Left forelimb (tissue), 1 donor: ENCODE data around the gene SNAP25.

Experiments used
- DNase-seq: peaks from one replicate; pipeline ENCODE4 v3.0.0-alpha.2; 2018; ENCODE audit warnings: low spot score

The SNAP25 gene

GRCh38 chr20:10332656-10333415, 114.2 kb downstream of the SNAP25 start:
- no peak for DNase-seq

- DNase-seq = no peak
Observed at GRCh38 chr20:10336959-10337729, 118.5 kb downstream of the SNAP25 start.

- no peak for DNase-seq
Observed at GRCh38 chr20:10338426-10339180, 120.0 kb downstream of the SNAP25 start.

- DNase-seq = no peak
Observed at GRCh38 chr20:10339609-10340008, 121.0 kb downstream of the SNAP25 start.

GRCh38 chr20:10342152-10342551, 123.5 kb downstream of the SNAP25 start:
- DNase-seq = no peak

- DNase-seq = no peak
Observed at GRCh38 chr20:10344953-10345352, 126.3 kb downstream of the SNAP25 start.

- no peak for DNase-seq
Observed at GRCh38 chr20:10347086-10347880, 128.7 kb downstream of the SNAP25 start.

- no peak for DNase-seq
Observed at GRCh38 chr20:10349118-10349517, 130.5 kb downstream of the SNAP25 start.

- no peak for DNase-seq
Observed at GRCh38 chr20:10350188-10350842, 131.7 kb downstream of the SNAP25 start.

- DNase-seq = no peak
Observed at GRCh38 chr20:10352934-10353824, 134.5 kb downstream of the SNAP25 start.

- no peak for DNase-seq
Observed at GRCh38 chr20:10356628-10357027, 138.0 kb downstream of the SNAP25 start.
